ENCODE results near the gene CD83.

DNA sequence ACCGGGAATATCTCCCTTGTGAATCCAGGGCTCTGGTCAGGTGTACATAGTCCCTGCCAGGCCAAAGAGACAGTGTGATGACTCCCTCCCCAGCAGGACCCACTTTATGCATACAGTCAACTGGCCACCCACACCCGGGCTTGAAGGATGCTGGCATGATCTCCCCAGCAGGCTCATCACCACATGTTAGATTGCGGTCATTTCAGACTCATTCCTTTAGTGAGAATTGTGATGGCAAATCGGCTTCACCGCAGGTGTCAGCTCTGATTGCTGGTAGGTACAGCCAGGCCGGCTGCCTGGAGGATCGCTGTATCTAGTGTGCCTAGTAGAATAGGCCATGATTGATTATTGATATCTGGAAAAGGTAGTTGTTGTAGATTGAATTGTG is 24.5 kb downstream of the CD83 start:
- TF ChIP-seq POLR2AphosphoS5 (IDR thresholded peaks at IDR 0.05) (no peak), POLR2A (IDR thresholded peaks at IDR 0.05) (no peak)
- TF ChIP-seq, protein P1, sequence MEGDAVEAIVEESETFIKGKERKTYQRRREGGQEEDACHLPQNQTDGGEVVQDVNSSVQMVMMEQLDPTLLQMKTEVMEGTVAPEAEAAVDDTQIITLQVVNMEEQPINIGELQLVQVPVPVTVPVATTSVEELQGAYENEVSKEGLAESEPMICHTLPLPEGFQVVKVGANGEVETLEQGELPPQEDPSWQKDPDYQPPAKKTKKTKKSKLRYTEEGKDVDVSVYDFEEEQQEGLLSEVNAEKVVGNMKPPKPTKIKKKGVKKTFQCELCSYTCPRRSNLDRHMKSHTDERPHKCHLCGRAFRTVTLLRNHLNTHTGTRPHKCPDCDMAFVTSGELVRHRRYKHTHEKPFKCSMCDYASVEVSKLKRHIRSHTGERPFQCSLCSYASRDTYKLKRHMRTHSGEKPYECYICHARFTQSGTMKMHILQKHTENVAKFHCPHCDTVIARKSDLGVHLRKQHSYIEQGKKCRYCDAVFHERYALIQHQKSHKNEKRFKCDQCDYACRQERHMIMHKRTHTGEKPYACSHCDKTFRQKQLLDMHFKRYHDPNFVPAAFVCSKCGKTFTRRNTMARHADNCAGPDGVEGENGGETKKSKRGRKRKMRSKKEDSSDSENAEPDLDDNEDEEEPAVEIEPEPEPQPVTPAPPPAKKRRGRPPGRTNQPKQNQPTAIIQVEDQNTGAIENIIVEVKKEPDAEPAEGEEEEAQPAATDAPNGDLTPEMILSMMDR (IDR thresholded peaks at IDR 0.05), result no peak
